IMR-90 (cell line): ENCODE data around the gene SH3RF3. TPM values are rescaled to one million over a fixed set of nuclear protein-coding genes. Genes with fewer than 3 reads are reported as not detected.

Experiments used
- ATAC-seq: fragments of 200-7000 bp; cut with Tn5 transposase; 2 replicates; pipeline ENCODE4 v1.9.1; 2020; ENCODE audit warnings: low read depth, mild to moderate bottlenecking, moderate library complexity
- BruUV-seq: library from RNA; stranded (reverse); fragments of 400-500 nt; replicated peaks from 2 replicates; lab custom pipeline; 2021; lab: Mats Ljungman, UMichigan
- CTCF ChIA-PET: fragments of 300-600 bp; formaldehyde crosslinking; extraction: SDS; loops from one replicate; lab custom pipeline; 2021; ENCODE audit warnings: antibody characterized with exemption; lab: Yijun Ruan, JAX
- POLR2A ChIA-PET: fragments of 300-600 bp; sonication (Branson Sonifier 250); formaldehyde crosslinking; loops from one replicate; lab custom pipeline; 2022; ENCODE audit warnings: antibody characterized with exemption; ENCODE audit not compliant: unreplicated experiment; lab: Charles Lee
- DNase-seq: peaks from one replicate; pipeline ENCODE4 v3.0.0; 2013
- H2AFZ ChIP-seq: replicated peaks from 2 replicates; pipeline ENCODE3; 2013; ENCODE audit warnings: low read length, mild to moderate bottlenecking; ENCODE audit not compliant: poor library complexity
- H2AK5ac ChIP-seq: 2 replicates; pipeline ENCODE4 v1.6.1; 2013; ENCODE audit warnings: low read depth, low read length, inconsistent platforms
- H2AK9ac ChIP-seq: replicated peaks from 2 replicates; pipeline ENCODE3; 2013; ENCODE audit warnings: mild to moderate bottlenecking, low read depth, low read length, moderate library complexity; ENCODE audit not compliant: poor library complexity
- H2BK120ac ChIP-seq: 2 replicates; pipeline ENCODE4 v1.6.1; 2013; ENCODE audit warnings: low read depth, low read length, inconsistent platforms
- H2BK15ac ChIP-seq: 3 replicates; pipeline ENCODE4 v1.6.1; 2013; ENCODE audit warnings: low read depth, low read length, inconsistent platforms
- H2BK20ac ChIP-seq: 2 replicates; pipeline ENCODE4 v1.6.1; 2013; ENCODE audit warnings: low read depth, mild to moderate bottlenecking, inconsistent platforms, low read length, moderate library complexity
- H2BK5ac ChIP-seq: 2 replicates; pipeline ENCODE4 v1.6.1; 2013; ENCODE audit warnings: mild to moderate bottlenecking, low read depth, low read length, inconsistent platforms; ENCODE audit not compliant: poor library complexity, severe bottlenecking
- H3K14ac ChIP-seq: replicated peaks from 2 replicates; pipeline ENCODE4 v1.6.1; 2013; ENCODE audit warnings: low read depth, low read length, inconsistent platforms
- H3K18ac ChIP-seq: 2 replicates; pipeline ENCODE4 v1.6.1; 2013; ENCODE audit warnings: low read depth, low read length, control low read depth
- H3K23ac ChIP-seq: 2 replicates; pipeline ENCODE4 v1.6.1; 2013; ENCODE audit warnings: low read depth, low read length, inconsistent platforms
- H3K27ac ChIP-seq: 2 replicates; pipeline ENCODE4 v1.5.1; 2013; ENCODE audit warnings: mild to moderate bottlenecking, control low read depth, low read length; ENCODE audit not compliant: insufficient read depth
- H3K27me3 ChIP-seq: 2 replicates; pipeline ENCODE4 v1.6.1; 2013; ENCODE audit warnings: low read length; ENCODE audit not compliant: control insufficient read depth, insufficient read depth
- H3K36me3 ChIP-seq: 2 replicates; pipeline ENCODE4 v1.6.1; 2013; ENCODE audit warnings: low read length, mixed read lengths; ENCODE audit not compliant: control insufficient read depth, insufficient read depth
- H3K4ac ChIP-seq: 2 replicates; pipeline ENCODE4 v1.6.1; 2013; ENCODE audit warnings: low read depth, low read length, inconsistent platforms
- H3K4me1 ChIP-seq: 2 replicates; pipeline ENCODE4 v1.6.1; 2013; ENCODE audit warnings: low read length, mixed read lengths; ENCODE audit not compliant: control insufficient read depth, insufficient read depth
- H3K4me2 ChIP-seq: 2 replicates; pipeline ENCODE4 v1.6.1; 2013; ENCODE audit warnings: low read depth, mild to moderate bottlenecking, control low read depth, low read length, moderate library complexity
- H3K4me3 ChIP-seq: 2 replicates; pipeline ENCODE4 v1.5.1; 2013; ENCODE audit warnings: low read depth, mild to moderate bottlenecking, control low read depth, low read length, moderate library complexity; ENCODE audit not compliant: insufficient read depth
- H3K56ac ChIP-seq: 2 replicates; pipeline ENCODE4 v1.6.1; 2013; ENCODE audit warnings: low read length, inconsistent platforms; ENCODE audit not compliant: insufficient read depth; ENCODE audit errors: extremely low read depth
- H3K79me1 ChIP-seq, 2 experiments: 2 replicates each; pipeline ENCODE4 v1.6.1; 2013; ENCODE audit warnings: low read length in 2 of 2, inconsistent platforms in 1 of 2, low read depth in 1 of 2
- H3K9ac ChIP-seq: 2 replicates; pipeline ENCODE4 v1.6.1; 2013; ENCODE audit warnings: low read depth, low read length, control low read depth
- H3K9me1 ChIP-seq: 2 replicates; pipeline ENCODE4 v1.6.1; 2013; ENCODE audit warnings: low read length, inconsistent platforms; ENCODE audit not compliant: insufficient read depth
- H3K9me3 ChIP-seq: 2 replicates; pipeline ENCODE4 v1.6.1; 2013; ENCODE audit warnings: low read length; ENCODE audit not compliant: control insufficient read depth, insufficient read depth
- H4K20me1 ChIP-seq: 2 replicates; pipeline ENCODE4 v1.6.1; 2013; ENCODE audit warnings: low read length, inconsistent platforms; ENCODE audit not compliant: insufficient read depth
- H4K5ac ChIP-seq: 2 replicates; pipeline ENCODE4 v1.6.1; 2013; ENCODE audit warnings: mild to moderate bottlenecking, low read depth, low read length, control low read depth
- H4K8ac ChIP-seq, 2 experiments: 2 replicates each; pipeline ENCODE4 v1.6.1; 2013; ENCODE audit warnings: low read depth in 2 of 2, low read length in 2 of 2, control low read depth in 1 of 2, inconsistent platforms in 1 of 2
- H4K91ac ChIP-seq: 2 replicates; pipeline ENCODE4 v1.6.1; 2013; ENCODE audit warnings: low read depth, low read length, inconsistent platforms; ENCODE audit not compliant: insufficient read depth
- BHLHE40 ChIP-seq: fragments of 150-350 bp; IDR thresholded peaks from 2 replicates; pipeline ENCODE4 v1.6.1; 2016; ENCODE audit warnings: mild to moderate bottlenecking, low read depth, low read length
- CEBPB ChIP-seq: IDR thresholded peaks from 2 replicates; pipeline ENCODE4 v1.6.1; 2012; ENCODE audit warnings: low read depth, low read length, improper control_type of control experiment
- CHD1 ChIP-seq: IDR thresholded peaks from 2 replicates; pipeline ENCODE4 v1.6.1; 2012; ENCODE audit warnings: low read depth, low read length, improper control_type of control experiment
- FOS ChIP-seq: fragments of 150-350 bp; IDR thresholded peaks from 2 replicates; pipeline ENCODE4 v1.6.1; 2016; ENCODE audit warnings: low read depth, low read length
- MAFK ChIP-seq: IDR thresholded peaks from 2 replicates; pipeline ENCODE4 v1.6.1; 2012; ENCODE audit warnings: low read depth, low read length, improper control_type of control experiment
- MAZ ChIP-seq: IDR thresholded peaks from 2 replicates; pipeline ENCODE4 v1.6.1; 2012; ENCODE audit warnings: low read depth, mild to moderate bottlenecking, low read length, improper control_type of control experiment, moderate library complexity, borderline replicate concordance
- NFE2L2 ChIP-seq: fragments of 150-350 bp; IDR thresholded peaks from 2 replicates; pipeline ENCODE4 v1.6.1; 2016; ENCODE audit warnings: low read depth, mild to moderate bottlenecking, low read length
- POLR2A ChIP-seq: IDR thresholded peaks from 2 replicates; pipeline ENCODE4 v1.6.1; 2012; ENCODE audit warnings: mild to moderate bottlenecking, low read depth, low read length
- RAD21 ChIP-seq: IDR thresholded peaks from 2 replicates; pipeline ENCODE4 v1.6.1; 2012; ENCODE audit warnings: low read length, improper control_type of control experiment
- RCOR1 ChIP-seq: IDR thresholded peaks from 2 replicates; pipeline ENCODE4 v1.6.1; 2012; ENCODE audit warnings: mild to moderate bottlenecking, low read length, improper control_type of control experiment; ENCODE audit not compliant: insufficient replicate concordance
- RFX5 ChIP-seq: IDR thresholded peaks from 2 replicates; pipeline ENCODE4 v1.8.0; 2012; ENCODE audit warnings: low read depth, mild to moderate bottlenecking, low read length, moderate library complexity
- SMC3 ChIP-seq: fragments of 150-350 bp; IDR thresholded peaks from 2 replicates; pipeline ENCODE4 v1.6.1; 2016; ENCODE audit warnings: low read depth, mild to moderate bottlenecking, antibody characterized with exemption, low read length, moderate library complexity
- USF2 ChIP-seq: fragments of 150-350 bp; IDR thresholded peaks from 2 replicates; pipeline ENCODE4 v1.6.1; 2017; ENCODE audit warnings: mild to moderate bottlenecking, antibody characterized with exemption, low read length, low read depth
- WGBS, 2 experiments: methylation state at CpG; one replicate each; pipeline versions ENCODE4 v1.1.5 to v1.1.7; 2013; ENCODE audit warnings: missing lambda C conversion rate in 2 of 2; ENCODE audit not compliant: insufficient read length in 1 of 2; ENCODE audit errors: extremely low coverage in 2 of 2; 5-methylcytosine and 5-hydroxymethylcytosine counted together
- dilution Hi-C: fragments of 300-500 bp; cut with HindIII; formaldehyde crosslinking; loops from one replicate; pipeline ENCODE4 v1.14.3; 2018; ENCODE audit warnings: low sequenced_read_pairs; ENCODE audit not compliant: unreplicated experiment
- in situ Hi-C: fragments of 300-500 bp; cut with MboI; formaldehyde crosslinking; loops from 3 replicates; pipeline ENCODE4 v1.14.3; 2019; ENCODE audit warnings: low sequenced_read_pairs, inconsistent platforms, mixed read lengths
- intact Hi-C: fragments of 100-400 bp; cut with micrococcal nuclease; formaldehyde crosslinking; loops from 2 replicates; pipeline ENCODE4 v1.10.0; 2022
- polyA plus RNA-seq, 3 experiments: library from polyadenylated mRNA; depleted of rRNA; stranded (reverse); fragments of >200 nt; gene quantifications; 2 replicates each; pipeline ENCODE4 v1.2.3, GENCODE V29; 2012; ENCODE audit warnings: low replicate concordance in 1 of 3
- total RNA-seq: library from RNA; depleted of rRNA; stranded (reverse); fragments of >200 nt; gene quantifications from 2 replicates; pipeline ENCODE4 v1.2.3, GENCODE V29; 2012
- TF ChIP-seq, protein P1 (sequence below): conservative IDR thresholded peaks from 2 replicates; pipeline ENCODE4 v1.5.1; 2012; ENCODE audit warnings: mild to moderate bottlenecking, low read depth, low read length, improper control_type of control experiment
- TF ChIP-seq, protein P2 (sequence below): fragments of 150-350 bp; IDR thresholded peaks from 2 replicates; pipeline ENCODE4 v1.6.1; 2016; ENCODE audit warnings: low read depth, mild to moderate bottlenecking, low read length, moderate library complexity, borderline replicate concordance

The SH3RF3 gene
- total and polyA plus RNA-seq, 2 of the 4 experiments (the other 2 are of a cell fraction) = 3.4 to 5.3 TPM

GRCh38 chr2:109293663-109294062 is 164.7 kb downstream of the SH3RF3 start:
- in situ Hi-C loops (no loop called here), intact Hi-C loops (no loop called here), dilution Hi-C loops (no loop called here)
- Histone ChIP-seq H3K27me3 (no peaks in the 10 kb centered on the region), H3K4ac (no peak overlapping the region), H2BK120ac (no peak overlapping the region), H3K4me1 (peaks cover 9% of the 10 kb centered on the region), H3K4me2 (no peak overlapping the region), H3K27ac (no peak overlapping the region), H3K23ac (no peak overlapping the region), H3K9me1 (peaks cover 13% of the 10 kb centered on the region), H2BK5ac (no peak overlapping the region), H2AK5ac (no peak overlapping the region), H4K8ac (no peak overlapping the region), H2BK20ac (no peak overlapping the region), H3K36me3 (no peaks in the 10 kb centered on the region), H3K4me3 (no peak overlapping the region), H4K5ac (no peak overlapping the region), H2AK9ac (peak overlapping the region; percentile 5), H3K14ac (no peak overlapping the region), H2BK15ac (no peak overlapping the region), H3K9me3 (peaks cover 3% of the 10 kb centered on the region; the same call in 1 of the 2 replicates), H3K9ac (no peak overlapping the region), H3K56ac (no peak overlapping the region), H3K18ac (no peak overlapping the region), H3K79me1 (peaks cover 48 to 89% of the 10 kb centered on the region in 2 experiments), H2AFZ (no peak overlapping the region), H4K20me1 (peaks cover 73% of the 10 kb centered on the region), H4K91ac (no peak overlapping the region)
- ATAC-seq = no peak
- ChIA-PET POLR2A (no interaction called here), CTCF (no interaction called here)
- no peak for TF ChIP-seq POLR2A
- no peak for TF ChIP-seq MAFK
- TF ChIP-seq NFE2L2 = no peak
- no peak for TF ChIP-seq RFX5
- TF ChIP-seq FOS = no peak
- TF ChIP-seq, protein P1, sequence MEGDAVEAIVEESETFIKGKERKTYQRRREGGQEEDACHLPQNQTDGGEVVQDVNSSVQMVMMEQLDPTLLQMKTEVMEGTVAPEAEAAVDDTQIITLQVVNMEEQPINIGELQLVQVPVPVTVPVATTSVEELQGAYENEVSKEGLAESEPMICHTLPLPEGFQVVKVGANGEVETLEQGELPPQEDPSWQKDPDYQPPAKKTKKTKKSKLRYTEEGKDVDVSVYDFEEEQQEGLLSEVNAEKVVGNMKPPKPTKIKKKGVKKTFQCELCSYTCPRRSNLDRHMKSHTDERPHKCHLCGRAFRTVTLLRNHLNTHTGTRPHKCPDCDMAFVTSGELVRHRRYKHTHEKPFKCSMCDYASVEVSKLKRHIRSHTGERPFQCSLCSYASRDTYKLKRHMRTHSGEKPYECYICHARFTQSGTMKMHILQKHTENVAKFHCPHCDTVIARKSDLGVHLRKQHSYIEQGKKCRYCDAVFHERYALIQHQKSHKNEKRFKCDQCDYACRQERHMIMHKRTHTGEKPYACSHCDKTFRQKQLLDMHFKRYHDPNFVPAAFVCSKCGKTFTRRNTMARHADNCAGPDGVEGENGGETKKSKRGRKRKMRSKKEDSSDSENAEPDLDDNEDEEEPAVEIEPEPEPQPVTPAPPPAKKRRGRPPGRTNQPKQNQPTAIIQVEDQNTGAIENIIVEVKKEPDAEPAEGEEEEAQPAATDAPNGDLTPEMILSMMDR = no peak
- TF ChIP-seq CEBPB = no peak
- no peak for TF ChIP-seq RCOR1
- TF ChIP-seq SMC3 = no peak
- no peak for TF ChIP-seq MAZ
- TF ChIP-seq RAD21 = no peak
- no peak for TF ChIP-seq CHD1
- no peak for TF ChIP-seq BHLHE40
- TF ChIP-seq, protein P2, sequence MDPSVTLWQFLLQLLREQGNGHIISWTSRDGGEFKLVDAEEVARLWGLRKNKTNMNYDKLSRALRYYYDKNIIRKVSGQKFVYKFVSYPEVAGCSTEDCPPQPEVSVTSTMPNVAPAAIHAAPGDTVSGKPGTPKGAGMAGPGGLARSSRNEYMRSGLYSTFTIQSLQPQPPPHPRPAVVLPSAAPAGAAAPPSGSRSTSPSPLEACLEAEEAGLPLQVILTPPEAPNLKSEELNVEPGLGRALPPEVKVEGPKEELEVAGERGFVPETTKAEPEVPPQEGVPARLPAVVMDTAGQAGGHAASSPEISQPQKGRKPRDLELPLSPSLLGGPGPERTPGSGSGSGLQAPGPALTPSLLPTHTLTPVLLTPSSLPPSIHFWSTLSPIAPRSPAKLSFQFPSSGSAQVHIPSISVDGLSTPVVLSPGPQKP = no peak
- no peak for TF ChIP-seq USF2
- BruUV-seq = no TSS peak
- no peak for DNase-seq
- no CpG with 5 or more reads among the region's 8 CpGs for WGBS, 2 experiments
